ENCODE data around the gene MYO10. TPM values are rescaled to one million over a fixed set of nuclear protein-coding genes. Genes with fewer than 3 reads are reported as not detected.

The MYO10 gene
- total and polyA plus RNA-seq, 2 experiments from 2014 or later = 119 to 276 TPM

DNA sequence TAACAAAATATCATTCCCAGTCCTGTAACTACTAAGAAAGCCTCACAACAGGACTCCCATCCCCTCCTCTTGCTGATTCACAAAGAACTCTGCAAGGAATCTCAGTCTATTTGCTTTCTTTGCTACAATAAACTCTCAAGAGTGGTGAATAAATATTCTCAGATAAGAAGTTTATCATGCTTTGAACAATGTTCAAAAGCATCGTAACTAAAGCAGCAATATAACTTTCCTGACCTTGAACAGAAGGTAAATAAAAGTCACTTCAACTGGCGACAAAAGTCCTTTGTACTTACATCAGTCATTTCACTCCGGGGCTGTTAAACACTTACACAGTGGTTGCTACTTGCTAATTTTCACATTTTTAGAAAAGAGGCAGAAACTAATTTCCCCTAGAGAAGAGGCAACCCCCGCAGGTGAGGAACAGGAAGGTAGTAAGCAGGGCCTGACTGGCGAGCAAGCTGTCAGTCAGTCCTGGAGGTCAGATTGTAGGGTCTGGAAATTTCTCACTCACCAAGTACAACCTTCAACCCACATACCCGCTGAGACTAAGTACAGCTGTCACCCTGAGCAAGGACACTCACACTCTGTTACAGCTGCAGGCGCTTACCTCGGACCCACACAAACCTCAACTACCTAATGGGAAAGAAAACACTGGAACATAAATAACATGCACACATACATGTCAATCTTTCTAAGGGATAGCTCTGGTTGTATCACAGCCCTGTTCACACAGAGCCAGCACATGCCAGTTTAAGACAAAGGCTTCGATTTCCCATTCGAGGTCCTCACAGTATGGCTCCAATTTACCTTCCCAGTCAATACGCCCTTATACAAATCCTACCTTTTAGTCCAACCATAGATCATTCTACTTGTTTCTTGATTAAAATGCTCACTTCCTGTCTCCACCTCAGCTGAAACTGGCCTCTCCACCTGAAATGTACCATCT is 214.7 kb downstream of the MYO10 start:
- H3K4me2 ChIP-seq = peak overlapping the region; percentile 39
- TF ChIP-seq, protein P1, sequence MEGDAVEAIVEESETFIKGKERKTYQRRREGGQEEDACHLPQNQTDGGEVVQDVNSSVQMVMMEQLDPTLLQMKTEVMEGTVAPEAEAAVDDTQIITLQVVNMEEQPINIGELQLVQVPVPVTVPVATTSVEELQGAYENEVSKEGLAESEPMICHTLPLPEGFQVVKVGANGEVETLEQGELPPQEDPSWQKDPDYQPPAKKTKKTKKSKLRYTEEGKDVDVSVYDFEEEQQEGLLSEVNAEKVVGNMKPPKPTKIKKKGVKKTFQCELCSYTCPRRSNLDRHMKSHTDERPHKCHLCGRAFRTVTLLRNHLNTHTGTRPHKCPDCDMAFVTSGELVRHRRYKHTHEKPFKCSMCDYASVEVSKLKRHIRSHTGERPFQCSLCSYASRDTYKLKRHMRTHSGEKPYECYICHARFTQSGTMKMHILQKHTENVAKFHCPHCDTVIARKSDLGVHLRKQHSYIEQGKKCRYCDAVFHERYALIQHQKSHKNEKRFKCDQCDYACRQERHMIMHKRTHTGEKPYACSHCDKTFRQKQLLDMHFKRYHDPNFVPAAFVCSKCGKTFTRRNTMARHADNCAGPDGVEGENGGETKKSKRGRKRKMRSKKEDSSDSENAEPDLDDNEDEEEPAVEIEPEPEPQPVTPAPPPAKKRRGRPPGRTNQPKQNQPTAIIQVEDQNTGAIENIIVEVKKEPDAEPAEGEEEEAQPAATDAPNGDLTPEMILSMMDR (conservative IDR thresholded peaks at IDR 0.05; ENCODE audit: low read depth in 2 of 2) = no peak
- TF ChIP-seq EZH2 (IDR thresholded peaks at IDR 0.05; ENCODE audit: low read depth, unreplicated experiment) = no peak
- no peak for TF ChIP-seq JUNB (IDR thresholded peaks at IDR 0.05; ENCODE audit: unreplicated experiment)
- TF ChIP-seq STAT1 (IDR thresholded peaks at IDR 0.05; ENCODE audit: unreplicated experiment) = no peak
- TF ChIP-seq ZNF331 (CRISPR knock-in tag; IDR thresholded peaks at IDR 0.05; ENCODE audit: low read depth) = no peak
- TF ChIP-seq, protein P2, sequence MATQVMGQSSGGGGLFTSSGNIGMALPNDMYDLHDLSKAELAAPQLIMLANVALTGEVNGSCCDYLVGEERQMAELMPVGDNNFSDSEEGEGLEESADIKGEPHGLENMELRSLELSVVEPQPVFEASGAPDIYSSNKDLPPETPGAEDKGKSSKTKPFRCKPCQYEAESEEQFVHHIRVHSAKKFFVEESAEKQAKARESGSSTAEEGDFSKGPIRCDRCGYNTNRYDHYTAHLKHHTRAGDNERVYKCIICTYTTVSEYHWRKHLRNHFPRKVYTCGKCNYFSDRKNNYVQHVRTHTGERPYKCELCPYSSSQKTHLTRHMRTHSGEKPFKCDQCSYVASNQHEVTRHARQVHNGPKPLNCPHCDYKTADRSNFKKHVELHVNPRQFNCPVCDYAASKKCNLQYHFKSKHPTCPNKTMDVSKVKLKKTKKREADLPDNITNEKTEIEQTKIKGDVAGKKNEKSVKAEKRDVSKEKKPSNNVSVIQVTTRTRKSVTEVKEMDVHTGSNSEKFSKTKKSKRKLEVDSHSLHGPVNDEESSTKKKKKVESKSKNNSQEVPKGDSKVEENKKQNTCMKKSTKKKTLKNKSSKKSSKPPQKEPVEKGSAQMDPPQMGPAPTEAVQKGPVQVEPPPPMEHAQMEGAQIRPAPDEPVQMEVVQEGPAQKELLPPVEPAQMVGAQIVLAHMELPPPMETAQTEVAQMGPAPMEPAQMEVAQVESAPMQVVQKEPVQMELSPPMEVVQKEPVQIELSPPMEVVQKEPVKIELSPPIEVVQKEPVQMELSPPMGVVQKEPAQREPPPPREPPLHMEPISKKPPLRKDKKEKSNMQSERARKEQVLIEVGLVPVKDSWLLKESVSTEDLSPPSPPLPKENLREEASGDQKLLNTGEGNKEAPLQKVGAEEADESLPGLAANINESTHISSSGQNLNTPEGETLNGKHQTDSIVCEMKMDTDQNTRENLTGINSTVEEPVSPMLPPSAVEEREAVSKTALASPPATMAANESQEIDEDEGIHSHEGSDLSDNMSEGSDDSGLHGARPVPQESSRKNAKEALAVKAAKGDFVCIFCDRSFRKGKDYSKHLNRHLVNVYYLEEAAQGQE (IDR thresholded peaks at IDR 0.05; ENCODE audit: unreplicated experiment) = no peak
- no peak for TF ChIP-seq CREB1 (CRISPR knock-in tag; IDR thresholded peaks at IDR 0.05; ENCODE audit: low read depth)
- TF ChIP-seq ZNF114 (CRISPR knock-in tag; IDR thresholded peaks at IDR 0.05) = no peak
- TF ChIP-seq EZH2phosphoT487 (IDR thresholded peaks at IDR 0.05; ENCODE audit: unreplicated experiment) = no peak
- no peak for TF ChIP-seq NANOG (IDR thresholded peaks at IDR 0.05; ENCODE audit: borderline replicate concordance)
- no peak for TF ChIP-seq POLR2AphosphoS5 (IDR thresholded peaks at IDR 0.05; ENCODE audit: low read depth)
- TF ChIP-seq, protein P3, sequence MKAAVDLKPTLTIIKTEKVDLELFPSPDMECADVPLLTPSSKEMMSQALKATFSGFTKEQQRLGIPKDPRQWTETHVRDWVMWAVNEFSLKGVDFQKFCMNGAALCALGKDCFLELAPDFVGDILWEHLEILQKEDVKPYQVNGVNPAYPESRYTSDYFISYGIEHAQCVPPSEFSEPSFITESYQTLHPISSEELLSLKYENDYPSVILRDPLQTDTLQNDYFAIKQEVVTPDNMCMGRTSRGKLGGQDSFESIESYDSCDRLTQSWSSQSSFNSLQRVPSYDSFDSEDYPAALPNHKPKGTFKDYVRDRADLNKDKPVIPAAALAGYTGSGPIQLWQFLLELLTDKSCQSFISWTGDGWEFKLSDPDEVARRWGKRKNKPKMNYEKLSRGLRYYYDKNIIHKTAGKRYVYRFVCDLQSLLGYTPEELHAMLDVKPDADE (IDR thresholded peaks at IDR 0.05) = no peak
- TF ChIP-seq, protein P4, sequence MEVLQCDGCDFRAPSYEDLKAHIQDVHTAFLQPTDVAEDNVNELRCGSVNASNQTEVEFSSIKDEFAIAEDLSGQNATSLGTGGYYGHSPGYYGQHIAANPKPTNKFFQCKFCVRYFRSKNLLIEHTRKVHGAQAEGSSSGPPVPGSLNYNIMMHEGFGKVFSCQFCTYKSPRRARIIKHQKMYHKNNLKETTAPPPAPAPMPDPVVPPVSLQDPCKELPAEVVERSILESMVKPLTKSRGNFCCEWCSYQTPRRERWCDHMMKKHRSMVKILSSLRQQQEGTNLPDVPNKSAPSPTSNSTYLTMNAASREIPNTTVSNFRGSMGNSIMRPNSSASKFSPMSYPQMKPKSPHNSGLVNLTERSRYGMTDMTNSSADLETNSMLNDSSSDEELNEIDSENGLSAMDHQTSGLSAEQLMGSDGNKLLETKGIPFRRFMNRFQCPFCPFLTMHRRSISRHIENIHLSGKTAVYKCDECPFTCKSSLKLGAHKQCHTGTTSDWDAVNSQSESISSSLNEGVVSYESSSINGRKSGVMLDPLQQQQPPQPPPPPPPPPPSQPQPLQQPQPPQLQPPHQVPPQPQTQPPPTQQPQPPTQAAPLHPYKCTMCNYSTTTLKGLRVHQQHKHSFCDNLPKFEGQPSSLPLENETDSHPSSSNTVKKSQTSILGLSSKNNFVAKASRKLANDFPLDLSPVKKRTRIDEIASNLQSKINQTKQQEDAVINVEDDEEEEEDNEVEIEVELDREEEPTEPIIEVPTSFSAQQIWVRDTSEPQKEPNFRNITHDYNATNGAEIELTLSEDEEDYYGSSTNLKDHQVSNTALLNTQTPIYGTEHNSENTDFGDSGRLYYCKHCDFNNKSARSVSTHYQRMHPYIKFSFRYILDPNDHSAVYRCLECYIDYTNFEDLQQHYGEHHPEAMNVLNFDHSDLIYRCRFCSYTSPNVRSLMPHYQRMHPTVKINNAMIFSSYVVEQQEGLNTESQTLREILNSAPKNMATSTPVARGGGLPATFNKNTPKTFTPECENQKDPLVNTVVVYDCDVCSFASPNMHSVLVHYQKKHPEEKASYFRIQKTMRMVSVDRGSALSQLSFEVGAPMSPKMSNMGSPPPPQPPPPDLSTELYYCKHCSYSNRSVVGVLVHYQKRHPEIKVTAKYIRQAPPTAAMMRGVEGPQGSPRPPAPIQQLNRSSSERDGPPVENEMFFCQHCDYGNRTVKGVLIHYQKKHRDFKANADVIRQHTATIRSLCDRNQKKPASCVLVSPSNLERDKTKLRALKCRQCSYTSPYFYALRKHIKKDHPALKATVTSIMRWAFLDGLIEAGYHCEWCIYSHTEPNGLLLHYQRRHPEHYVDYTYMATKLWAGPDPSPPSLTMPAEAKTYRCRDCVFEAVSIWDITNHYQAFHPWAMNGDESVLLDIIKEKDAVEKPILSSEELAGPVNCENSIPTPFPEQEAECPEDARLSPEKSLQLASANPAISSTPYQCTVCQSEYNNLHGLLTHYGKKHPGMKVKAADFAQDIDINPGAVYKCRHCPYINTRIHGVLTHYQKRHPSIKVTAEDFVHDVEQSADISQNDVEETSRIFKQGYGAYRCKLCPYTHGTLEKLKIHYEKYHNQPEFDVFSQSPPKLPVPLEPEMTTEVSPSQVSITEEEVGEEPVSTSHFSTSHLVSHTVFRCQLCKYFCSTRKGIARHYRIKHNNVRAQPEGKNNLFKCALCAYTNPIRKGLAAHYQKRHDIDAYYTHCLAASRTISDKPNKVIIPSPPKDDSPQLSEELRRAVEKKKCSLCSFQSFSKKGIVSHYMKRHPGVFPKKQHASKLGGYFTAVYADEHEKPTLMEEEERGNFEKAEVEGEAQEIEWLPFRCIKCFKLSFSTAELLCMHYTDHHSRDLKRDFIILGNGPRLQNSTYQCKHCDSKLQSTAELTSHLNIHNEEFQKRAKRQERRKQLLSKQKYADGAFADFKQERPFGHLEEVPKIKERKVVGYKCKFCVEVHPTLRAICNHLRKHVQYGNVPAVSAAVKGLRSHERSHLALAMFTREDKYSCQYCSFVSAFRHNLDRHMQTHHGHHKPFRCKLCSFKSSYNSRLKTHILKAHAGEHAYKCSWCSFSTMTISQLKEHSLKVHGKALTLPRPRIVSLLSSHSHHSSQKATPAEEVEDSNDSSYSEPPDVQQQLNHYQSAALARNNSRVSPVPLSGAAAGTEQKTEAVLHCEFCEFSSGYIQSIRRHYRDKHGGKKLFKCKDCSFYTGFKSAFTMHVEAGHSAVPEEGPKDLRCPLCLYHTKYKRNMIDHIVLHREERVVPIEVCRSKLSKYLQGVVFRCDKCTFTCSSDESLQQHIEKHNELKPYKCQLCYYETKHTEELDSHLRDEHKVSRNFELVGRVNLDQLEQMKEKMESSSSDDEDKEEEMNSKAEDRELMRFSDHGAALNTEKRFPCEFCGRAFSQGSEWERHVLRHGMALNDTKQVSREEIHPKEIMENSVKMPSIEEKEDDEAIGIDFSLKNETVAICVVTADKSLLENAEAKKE (CRISPR knock-in tag; IDR thresholded peaks at IDR 0.05) = no peak
- no peaks in the 10 kb centered on the region for H3K9me2 ChIP-seq (ENCODE audit: insufficient read depth)
- H4K20me1 ChIP-seq (replicated peaks; ENCODE audit: insufficient read depth) = peaks cover 52% of the 10 kb centered on the region
- H3K79me2 ChIP-seq (replicated peaks; ENCODE audit: insufficient read depth) = peaks cover 99% of the 10 kb centered on the region
- no peaks in the 10 kb centered on the region for H3K27me3 ChIP-seq (ENCODE audit: insufficient read depth)
- Mint-ChIP-seq H3K4me1 (peaks cover 62% of the 10 kb centered on the region), H3K4me3 (peak overlapping the region; percentile 4), H3K27ac (peak overlapping the region; percentile 8), H3K27me3 (ENCODE audit: insufficient read depth, low read depth, poor library complexity) (no peaks in the 10 kb centered on the region), H3K9me3 (peaks cover 7% of the 10 kb centered on the region; the same call in 1 of the 3 replicates), H3K36me3 (ENCODE audit: low read depth) (peaks cover 51% of the 10 kb centered on the region)
- H3F3A ChIP-seq (replicated peaks; ENCODE audit: low read depth) = 0 out of 2 replicates have a peak, but pooled peaks cover 10% of the 10 kb centered on the region
- peaks cover 62% of the 10 kb centered on the region for H3K4me1 ChIP-seq (ENCODE audit: insufficient read depth)
- no peaks in the 10 kb centered on the region for H3K36me3 ChIP-seq (ENCODE audit: insufficient read depth)
- peak overlapping the region; percentile 82 for H3K27ac ChIP-seq (ENCODE audit: low read depth)
- 0 out of 2 replicates have a peak overlapping the region, but pooled peaks have one; percentile 24 for H3K4me3 ChIP-seq
- peak; percentile 66 for ATAC-seq
- no peak overlapping the region for H2AFZ ChIP-seq
- DNase-seq (ENCODE audit: low spot score) = no peak

Measured in GM23338 (cell line).